Mesothelial cell of epicardium (in vitro differentiated cells): ENCODE results near the gene SSBP3. TPM values are rescaled to one million over a fixed set of nuclear protein-coding genes. Genes with fewer than 3 reads are reported as not detected.

Source experiments
- DNase-seq, 2 experiments: peaks; one replicate each; pipeline ENCODE4 v3.0.0; 2021; ENCODE audit warnings: low spot score in 2 of 2; ENCODE audit not compliant: unreplicated experiment in 2 of 2
- H3K27ac Mint-ChIP-seq: 2 replicates; pipeline ENCODE4 v1.8.0; 2021; ENCODE audit warnings: mixed read lengths
- H3K27me3 Mint-ChIP-seq: 2 replicates; pipeline ENCODE4 v1.8.0; 2021; ENCODE audit warnings: low read depth, mixed read lengths
- H3K36me3 Mint-ChIP-seq: 2 replicates; pipeline ENCODE4 v1.8.0; 2021; ENCODE audit warnings: mixed read lengths
- H3K4me1 Mint-ChIP-seq: 2 replicates; pipeline ENCODE4 v1.8.0; 2021; ENCODE audit warnings: mixed read lengths
- H3K4me3 Mint-ChIP-seq: 2 replicates; pipeline ENCODE4 v1.8.0; 2021; ENCODE audit warnings: mild to moderate bottlenecking, moderate library complexity, mixed read lengths
- H3K9me3 Mint-ChIP-seq: 2 replicates; pipeline ENCODE4 v1.8.0; 2021; ENCODE audit warnings: mixed read lengths
- total RNA-seq: library from RNA; stranded (reverse); gene quantifications from 3 replicates; pipeline ENCODE4 v1.2.1, GENCODE V29; 2021
- TF ChIP-seq, protein P1 (sequence below): fragments of 200-600 bp; sonication (generic); IDR thresholded peaks from one replicate; pipeline ENCODE4 v1.5.0; 2021; ENCODE audit warnings: antibody characterized with exemption; ENCODE audit not compliant: unreplicated experiment

SSBP3 gene
- total RNA-seq, 1 donor from 2014 or later: 172 TPM

DNA sequence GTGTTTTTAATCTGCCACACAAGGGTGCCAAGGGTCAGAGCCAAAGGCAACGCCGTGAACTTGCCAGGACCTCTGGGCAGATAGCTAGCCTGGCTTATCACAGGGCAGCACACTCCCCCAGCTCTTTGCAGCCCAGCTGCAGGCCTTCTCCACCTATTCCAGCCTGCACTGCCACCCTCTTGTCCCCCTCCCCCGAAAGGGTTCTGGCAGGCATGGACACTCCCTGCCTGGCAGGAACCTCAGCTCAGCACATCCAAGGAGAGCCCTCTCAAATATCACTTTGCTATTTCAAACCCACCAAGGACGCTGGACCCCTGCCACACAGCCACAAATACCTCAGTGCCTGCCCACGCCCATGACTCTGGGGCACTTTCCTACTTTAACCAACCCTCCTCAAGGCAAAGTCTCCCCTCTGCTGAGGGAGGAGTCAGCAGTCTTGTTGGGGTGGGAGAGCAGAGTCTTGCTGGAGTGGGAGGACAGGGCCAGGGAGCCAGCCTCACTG lies 9.1 kb downstream of the SSBP3 start:
- H3K27me3 Mint-ChIP-seq: no peaks in the 10 kb centered on the region
- peaks cover 33% of the 10 kb centered on the region for H3K4me1 Mint-ChIP-seq
- H3K4me3 Mint-ChIP-seq: no peak overlapping the region
- peaks cover 55% of the 10 kb centered on the region for H3K36me3 Mint-ChIP-seq
- no peaks in the 10 kb centered on the region for H3K9me3 Mint-ChIP-seq
- TF ChIP-seq, protein P1, sequence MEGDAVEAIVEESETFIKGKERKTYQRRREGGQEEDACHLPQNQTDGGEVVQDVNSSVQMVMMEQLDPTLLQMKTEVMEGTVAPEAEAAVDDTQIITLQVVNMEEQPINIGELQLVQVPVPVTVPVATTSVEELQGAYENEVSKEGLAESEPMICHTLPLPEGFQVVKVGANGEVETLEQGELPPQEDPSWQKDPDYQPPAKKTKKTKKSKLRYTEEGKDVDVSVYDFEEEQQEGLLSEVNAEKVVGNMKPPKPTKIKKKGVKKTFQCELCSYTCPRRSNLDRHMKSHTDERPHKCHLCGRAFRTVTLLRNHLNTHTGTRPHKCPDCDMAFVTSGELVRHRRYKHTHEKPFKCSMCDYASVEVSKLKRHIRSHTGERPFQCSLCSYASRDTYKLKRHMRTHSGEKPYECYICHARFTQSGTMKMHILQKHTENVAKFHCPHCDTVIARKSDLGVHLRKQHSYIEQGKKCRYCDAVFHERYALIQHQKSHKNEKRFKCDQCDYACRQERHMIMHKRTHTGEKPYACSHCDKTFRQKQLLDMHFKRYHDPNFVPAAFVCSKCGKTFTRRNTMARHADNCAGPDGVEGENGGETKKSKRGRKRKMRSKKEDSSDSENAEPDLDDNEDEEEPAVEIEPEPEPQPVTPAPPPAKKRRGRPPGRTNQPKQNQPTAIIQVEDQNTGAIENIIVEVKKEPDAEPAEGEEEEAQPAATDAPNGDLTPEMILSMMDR: no peak
- peak overlapping the region; percentile 68 for H3K27ac Mint-ChIP-seq
- DNase-seq: no peak

DNA sequence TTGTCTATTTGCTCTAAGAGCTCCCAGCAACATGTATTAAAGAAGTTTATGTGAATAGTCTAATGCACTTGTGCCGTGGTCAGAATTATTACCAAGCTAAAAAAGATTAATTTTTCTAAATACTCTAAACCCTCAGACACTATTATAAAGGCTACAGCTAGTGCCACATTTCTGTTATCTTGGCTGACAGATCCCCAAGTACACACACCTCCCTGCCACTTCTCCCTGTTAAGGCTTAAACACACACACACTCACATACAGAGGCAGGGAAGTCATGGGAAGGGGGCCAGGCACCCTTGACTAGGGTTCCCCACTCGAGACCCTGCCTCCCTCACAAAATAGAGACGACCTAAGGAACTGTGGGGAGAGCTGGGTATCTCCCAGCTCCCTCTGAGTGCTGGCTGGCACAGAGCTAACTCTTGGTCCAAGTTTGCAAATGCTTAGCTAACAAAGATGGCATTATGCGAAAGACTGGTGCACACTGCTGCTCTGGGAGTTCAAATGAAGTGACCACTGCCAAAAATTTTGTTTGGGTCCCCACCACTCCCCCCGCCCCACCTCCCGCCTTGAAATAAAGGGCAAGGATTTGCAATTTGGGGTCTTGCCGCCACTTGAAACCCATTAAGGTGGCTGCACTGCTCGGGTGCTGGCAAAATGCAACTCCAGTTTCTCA lies 9.8 kb downstream of the SSBP3 start:
- Mint-ChIP-seq H3K27me3 (no peaks in the 10 kb centered on the region), H3K27ac (peak overlapping the region; percentile 68), H3K36me3 (peaks cover 51% of the 10 kb centered on the region), H3K4me3 (no peak overlapping the region), H3K4me1 (peaks cover 26% of the 10 kb centered on the region), H3K9me3 (no peaks in the 10 kb centered on the region)
- no peak for DNase-seq
- TF ChIP-seq, protein P1: no peak

DNA sequence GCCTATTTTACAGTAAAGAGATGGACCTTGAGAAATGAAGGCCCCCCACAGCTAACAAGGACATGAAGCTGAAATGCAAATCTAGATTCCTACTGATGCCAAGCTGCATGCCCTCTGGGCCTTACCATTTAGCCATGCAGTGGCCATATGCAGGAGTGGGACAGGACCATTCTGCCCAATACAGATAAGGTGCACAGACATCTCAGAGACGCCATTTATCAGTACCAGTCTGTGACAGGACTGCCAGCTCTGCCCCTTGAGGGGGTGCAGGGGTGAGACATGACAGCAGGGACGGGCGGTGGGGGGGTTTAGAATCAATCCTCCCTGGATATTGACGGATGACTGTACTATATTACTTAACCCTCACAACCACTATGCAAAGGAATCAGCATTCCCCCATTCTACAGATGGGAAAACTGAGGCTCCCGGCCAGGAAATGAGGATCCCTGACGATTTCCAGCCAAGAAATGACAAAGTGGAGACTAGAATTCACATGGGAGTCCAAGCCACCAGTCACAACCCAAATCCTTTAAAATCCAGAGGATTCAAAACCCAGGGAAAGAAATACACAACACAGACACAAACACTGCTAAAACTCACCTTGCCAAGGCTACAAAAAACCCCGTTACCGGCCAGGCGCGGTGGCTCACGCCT lies 10.8 kb downstream of the SSBP3 start:
- peaks cover 43% of the 10 kb centered on the region for H3K36me3 Mint-ChIP-seq
- H3K27ac Mint-ChIP-seq: no peak overlapping the region
- no peak overlapping the region for H3K4me3 Mint-ChIP-seq
- peaks cover 17% of the 10 kb centered on the region for H3K4me1 Mint-ChIP-seq
- TF ChIP-seq, protein P1: no peak
- DNase-seq: no peak
- H3K9me3 Mint-ChIP-seq: no peaks in the 10 kb centered on the region
- H3K27me3 Mint-ChIP-seq: no peaks in the 10 kb centered on the region

DNA sequence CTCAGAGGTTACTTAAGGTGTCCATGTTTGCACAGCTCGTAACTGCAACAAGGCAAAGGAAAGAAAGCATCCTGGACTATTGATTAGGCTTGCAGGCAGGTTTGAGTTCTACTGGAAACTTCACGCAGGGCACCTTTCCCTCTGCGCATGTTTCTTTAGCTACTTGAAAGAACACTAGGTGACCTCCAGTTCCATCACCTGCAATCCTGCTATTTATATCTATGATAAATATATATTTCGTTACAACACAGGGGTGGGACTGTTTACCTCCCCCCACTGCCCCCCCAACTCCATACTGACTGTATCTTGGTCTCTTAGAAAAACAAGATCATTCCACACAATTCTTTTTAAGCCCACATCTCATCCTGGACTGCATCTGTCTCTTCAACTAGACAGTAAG lies 12.1 kb downstream of the SSBP3 start:
- H3K27ac Mint-ChIP-seq: no peak overlapping the region
- no peak for DNase-seq
- TF ChIP-seq, protein P1: no peak
- H3K9me3 Mint-ChIP-seq: no peaks in the 10 kb centered on the region
- peaks cover 39% of the 10 kb centered on the region for H3K36me3 Mint-ChIP-seq
- no peak overlapping the region for H3K4me3 Mint-ChIP-seq
- H3K27me3 Mint-ChIP-seq: no peaks in the 10 kb centered on the region
- peaks cover 13% of the 10 kb centered on the region for H3K4me1 Mint-ChIP-seq

DNA sequence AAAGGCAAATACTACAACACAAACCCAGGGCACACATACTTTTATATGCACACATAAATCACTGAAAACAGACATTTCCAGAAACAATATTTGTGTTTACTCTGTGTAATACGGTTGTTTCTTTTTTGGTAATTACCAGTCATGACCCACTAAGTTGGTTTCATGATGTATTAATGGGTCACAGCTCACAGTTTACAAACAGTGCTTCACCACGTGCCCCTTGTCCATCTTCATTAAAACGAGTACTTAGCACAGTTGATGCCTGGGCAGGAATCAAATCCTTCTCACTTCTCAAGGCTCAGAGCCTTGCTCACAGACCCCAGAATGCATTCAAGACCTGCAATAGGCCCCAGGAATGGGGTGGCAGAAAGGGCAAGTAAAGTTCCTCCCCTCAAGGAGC lies 13.8 kb downstream of the SSBP3 start:
- Mint-ChIP-seq H3K27me3 (no peaks in the 10 kb centered on the region), H3K4me1 (peaks cover 11% of the 10 kb centered on the region), H3K27ac (peak overlapping the region; percentile 54), H3K36me3 (peaks cover 28% of the 10 kb centered on the region), H3K9me3 (no peaks in the 10 kb centered on the region), H3K4me3 (no peak overlapping the region)
- DNase-seq: no peak
- TF ChIP-seq, protein P1: no peak
